ENCODE measurements around the gene PDAP1. TPM values are rescaled to one million over a fixed set of nuclear protein-coding genes. Genes with fewer than 3 reads are reported as not detected.
A peak's percentile ranks its signal among the peaks of the same experiment; 100 is the strongest.
"Not testable (repeated sequence)": the region's sequence is repeated elsewhere in the genome, so short reads cannot be mapped to it uniquely, and the experiment has no call there.

Gene PDAP1
- total and polyA plus RNA-seq, 9 of the 15 experiments (the other 6 are each of a cell fraction or from before 2014, with no cell fraction given): 10.2 to 315 (median 129) TPM

GRCh38 chr7:99359465-99360154, 48.8 kb downstream of the PDAP1 start (continued):
- TF ChIP-seq, protein P1, sequence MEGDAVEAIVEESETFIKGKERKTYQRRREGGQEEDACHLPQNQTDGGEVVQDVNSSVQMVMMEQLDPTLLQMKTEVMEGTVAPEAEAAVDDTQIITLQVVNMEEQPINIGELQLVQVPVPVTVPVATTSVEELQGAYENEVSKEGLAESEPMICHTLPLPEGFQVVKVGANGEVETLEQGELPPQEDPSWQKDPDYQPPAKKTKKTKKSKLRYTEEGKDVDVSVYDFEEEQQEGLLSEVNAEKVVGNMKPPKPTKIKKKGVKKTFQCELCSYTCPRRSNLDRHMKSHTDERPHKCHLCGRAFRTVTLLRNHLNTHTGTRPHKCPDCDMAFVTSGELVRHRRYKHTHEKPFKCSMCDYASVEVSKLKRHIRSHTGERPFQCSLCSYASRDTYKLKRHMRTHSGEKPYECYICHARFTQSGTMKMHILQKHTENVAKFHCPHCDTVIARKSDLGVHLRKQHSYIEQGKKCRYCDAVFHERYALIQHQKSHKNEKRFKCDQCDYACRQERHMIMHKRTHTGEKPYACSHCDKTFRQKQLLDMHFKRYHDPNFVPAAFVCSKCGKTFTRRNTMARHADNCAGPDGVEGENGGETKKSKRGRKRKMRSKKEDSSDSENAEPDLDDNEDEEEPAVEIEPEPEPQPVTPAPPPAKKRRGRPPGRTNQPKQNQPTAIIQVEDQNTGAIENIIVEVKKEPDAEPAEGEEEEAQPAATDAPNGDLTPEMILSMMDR (IDR thresholded peaks at IDR 0.05 in 2 of 3, conservative IDR thresholded peaks at IDR 0.05 in 1 of 3; ENCODE audit: insufficient read depth in 2 of 3, low read depth in 1 of 3, low read length in 3 of 3): peak in 2 of 3 experiments; percentile 42 to 68; a peak in 4 of 6 replicates

GRCh38 chr7:99358521-99358920, 49.9 kb downstream of the PDAP1 start:
- H3K27me3 ChIP-seq (ENCODE audit: control insufficient read depth in 2 of 2, insufficient read depth in 2 of 2, low read length in 2 of 2); H3K9me1 ChIP-seq (ENCODE audit: control insufficient read depth, insufficient read depth, low read length); H3K9me3 ChIP-seq (replicated peaks; ENCODE audit: control insufficient read depth, insufficient read depth, low read depth, low read length); CTCF ChIA-PET (ENCODE audit: low intra/inter-chr PET ratio); BruUV-seq (replicated peaks); H2AFZ ChIP-seq (ENCODE audit: low read depth, low read length); H3K79me2 ChIP-seq (ENCODE audit: control insufficient read depth, insufficient read depth, low read length); H3K9ac ChIP-seq (ENCODE audit: insufficient read depth in 1 of 2, low read depth in 2 of 2, low read length in 2 of 2); H3K4me3 ChIP-seq; in situ Hi-C loops (cut with MboI); H3K4me1 ChIP-seq (replicated peaks in 1 of 2; ENCODE audit: control insufficient read depth in 2 of 2, insufficient read depth in 2 of 2, low read length in 2 of 2); FAIRE-seq; H3K27ac ChIP-seq (ENCODE audit: extremely low read depth, low read depth, low read length); H4K20me1 ChIP-seq (replicated peaks; ENCODE audit: control insufficient read depth, insufficient read depth, low read length); intact Hi-C loops (cut with micrococcal nuclease); DNase-seq (ENCODE audit: extremely low read depth in 1 of 4, low spot score in 3 of 4); ATAC-seq; H3K4me2 ChIP-seq (ENCODE audit: insufficient read depth, low read length): not testable (repeated sequence)
- 97% methylated on average over 10 of the region's 15 CpGs for WGBS (ENCODE audit: insufficient coverage, low coverage, missing lambda C conversion rate)
- peaks cover 74% of the 10 kb centered on the region for H3K36me3 ChIP-seq (ENCODE audit: control insufficient read depth, insufficient read depth, low read length)
- POLR2A ChIA-PET: interaction anchor here (0.5 to 1.2 kb wide), 3 partner anchors 12 to 76 kb away, joined by 3 to 5 read pairs (median 3); no protein-coding TSS in a partner anchor

Measured in K562 (cell line).